OCI-M2 (cell line): Measurements from ENCODE around the gene CASP14.
"Not testable (repeated sequence)": the region's sequence is repeated elsewhere in the genome, so short reads cannot be mapped to it uniquely, and the experiment has no call there.

Experiments
- DNase-seq: peaks from one replicate; lab custom pipeline; 2025; ENCODE audit not compliant: unreplicated experiment; lab: John Stamatoyannopoulos, UW

CASP14 gene

DNA sequence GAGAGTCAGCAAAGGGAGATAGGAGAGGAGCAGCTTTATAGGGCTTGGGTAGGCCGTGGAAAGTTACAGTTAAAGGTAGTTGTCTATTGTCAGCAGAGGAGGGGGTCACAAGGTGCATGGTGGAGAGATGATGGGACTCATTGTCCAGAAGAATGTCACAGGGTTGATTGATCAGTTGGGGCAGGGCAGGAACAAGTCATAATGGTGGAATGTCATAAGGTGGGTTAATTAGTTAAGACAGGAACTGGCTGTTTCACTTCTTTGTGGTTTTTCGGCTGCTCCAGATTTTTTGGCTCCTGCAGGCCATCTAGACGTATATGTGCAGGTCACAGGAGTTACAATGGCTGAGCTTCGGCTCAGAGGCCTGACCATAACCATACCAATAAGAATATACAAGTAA is 21.1 kb downstream of the CASP14 start:
- not testable (repeated sequence) for DNase-seq

GRCh38 chr19:15072930-15073647 is 23.8 kb downstream of the CASP14 start:
- no peak for DNase-seq

DNA sequence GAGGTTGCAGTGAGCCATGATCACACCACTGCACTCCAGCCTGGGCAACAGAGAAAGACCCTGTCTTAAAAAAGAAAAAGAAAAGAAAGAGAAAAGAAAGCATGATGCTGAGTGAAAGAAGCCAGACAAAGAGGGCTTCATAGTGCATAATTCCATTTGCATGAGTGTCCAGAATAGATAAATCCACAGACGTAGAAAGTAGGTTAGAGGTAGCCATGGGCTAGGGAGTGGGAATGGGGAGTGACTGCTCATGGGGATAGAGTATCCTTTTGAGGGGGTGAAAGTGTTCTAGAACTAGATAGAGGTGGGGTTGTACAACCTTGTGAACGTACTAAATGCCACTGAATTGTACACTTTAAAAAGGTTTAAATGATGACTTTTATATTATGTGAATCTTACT is 25.1 kb downstream of the CASP14 start:
- DNase-seq: no peak

GRCh38 chr19:15075806-15076205 is 26.5 kb downstream of the CASP14 start:
- no peak for DNase-seq

- not testable (repeated sequence) for DNase-seq
Measured at GRCh38 chr19:15080002-15080401, 30.7 kb downstream of the CASP14 start.

- DNase-seq: no peak
Measured at GRCh38 chr19:15081911-15082310, 32.6 kb downstream of the CASP14 start, which contains the start of gene OR1I1. OR1I1 (plus strand) TSS chr19:15082211; CDS start chr19:15087066, 4,855 bp downstream.

GRCh38 chr19:15087182-15087581 is 37.9 kb downstream of the CASP14 start:
- DNase-seq: no peak

- peak; percentile 17 for DNase-seq
Measured at GRCh38 chr19:15091918-15092753, 42.9 kb downstream of the CASP14 start.

GRCh38 chr19:15093001-15093400 is 43.7 kb downstream of the CASP14 start:
- DNase-seq: no peak

GRCh38 chr19:15096223-15096622 is 46.9 kb downstream of the CASP14 start:
- DNase-seq: no peak

GRCh38 chr19:15097980-15098379 is 48.7 kb downstream of the CASP14 start:
- DNase-seq: not testable (repeated sequence)

DNA sequence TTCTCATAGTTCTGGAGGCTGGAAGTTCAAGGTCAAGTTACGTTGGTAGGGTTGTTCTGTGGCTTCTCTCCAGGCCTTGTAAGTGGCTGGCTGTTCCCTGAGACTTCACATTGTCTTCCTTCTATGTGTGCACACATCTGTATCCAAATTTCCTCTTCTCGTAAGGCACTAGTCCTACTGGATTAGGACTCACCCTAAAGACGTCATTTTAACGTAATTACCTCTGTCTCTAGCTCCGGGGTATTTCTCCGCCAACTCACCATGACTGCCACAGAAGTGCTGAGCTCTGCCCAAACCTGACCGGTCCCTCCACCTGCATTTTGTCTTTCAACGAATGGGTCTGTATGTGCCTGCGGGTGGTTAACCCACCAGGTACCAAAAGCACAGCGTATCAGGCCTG is 49.2 kb downstream of the CASP14 start:
- no peak for DNase-seq

DNA sequence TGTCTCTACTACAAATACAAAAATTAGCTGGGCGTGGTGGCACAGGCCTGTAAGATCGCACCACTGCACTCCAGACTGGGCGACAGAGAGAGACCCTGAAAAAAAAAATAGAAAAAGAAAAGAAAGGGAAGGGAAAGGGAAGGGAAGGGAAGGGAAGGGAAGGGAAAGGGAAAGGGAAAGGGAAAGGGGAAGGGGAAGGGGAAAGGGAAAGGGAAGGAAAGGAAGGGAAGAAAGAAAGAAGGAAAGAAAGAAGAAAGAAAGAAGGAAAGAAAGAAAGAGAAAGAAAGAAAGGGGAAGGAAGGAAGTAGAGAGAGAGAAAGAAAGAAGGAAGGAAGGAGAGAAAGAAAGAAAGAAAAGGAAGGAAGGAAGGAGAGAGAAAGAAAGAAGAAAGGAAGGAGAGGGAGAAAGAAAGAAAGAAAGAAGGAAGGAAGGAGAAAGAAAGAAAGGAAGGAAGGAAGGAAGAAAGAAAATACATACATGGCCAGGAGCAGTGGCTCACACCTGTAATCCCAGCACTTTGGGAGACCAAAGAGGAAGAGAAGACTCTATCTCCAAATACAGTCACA is 49.8 kb downstream of the CASP14 start:
- no peak for DNase-seq

- DNase-seq: peak; percentile 25
Measured at GRCh38 chr19:15101479-15102082, 52.3 kb downstream of the CASP14 start.

- no peak for DNase-seq
Measured at GRCh38 chr19:15104003-15104402, 54.7 kb downstream of the CASP14 start.

- no peak for DNase-seq
Measured at GRCh38 chr19:15104411-15104810, 55.1 kb downstream of the CASP14 start.

DNA sequence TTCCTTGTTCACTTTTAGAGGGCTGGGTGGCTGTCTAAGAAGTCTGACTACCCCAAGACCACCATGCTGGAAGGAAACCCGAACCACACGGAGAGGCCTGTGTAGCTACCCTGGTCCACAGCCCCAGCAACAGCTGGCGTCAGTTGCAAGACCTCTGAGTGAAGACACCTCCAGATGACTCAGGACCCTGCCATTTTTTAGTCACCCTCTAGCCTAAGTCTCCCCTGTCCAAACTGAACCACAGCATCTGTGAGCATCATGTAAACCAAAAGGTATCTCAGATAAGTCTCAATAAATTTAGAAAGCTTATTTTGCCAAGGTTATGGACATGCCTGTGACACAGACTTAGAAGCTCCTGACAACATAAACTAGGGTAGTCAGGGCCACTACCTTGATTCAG is 55.8 kb downstream of the CASP14 start:
- no peak for DNase-seq

GRCh38 chr19:15107061-15108010 is 58.1 kb downstream of the CASP14 start, which contains the start of gene SYDE1:
SYDE1 (plus strand) TSS chr19:15107401; CDS start chr19:15107434, 33 bp downstream.
- DNase-seq: no peak
